ENCODE measurements around the gene SLC2A11.
A peak's percentile ranks its signal among the peaks of the same experiment; 100 is the strongest.

The SLC2A11 gene

GRCh38 chr22:23894710-23895598, 37.3 kb downstream of the SLC2A11 start:
- H2BK120ac ChIP-seq (ENCODE audit: low read depth, low read length) = peak overlapping the region; percentile 66
- peak overlapping the region; percentile 98 for H3K18ac ChIP-seq (ENCODE audit: low read depth in 1 of 2, low read length in 2 of 2)

GRCh38 chr22:23895599-23896144, 38.0 kb downstream of the SLC2A11 start:
- peak overlapping the region; percentile 27 to 64 for H3K4ac ChIP-seq (ENCODE audit: low read depth in 1 of 2, low read length in 2 of 2)
- no peak overlapping the region for H3K14ac ChIP-seq (ENCODE audit: low read length in 2 of 2)
- H3K4me1 ChIP-seq (ENCODE audit: control insufficient read depth, insufficient read depth, low read depth, low read length) = peaks cover 28% of the 10 kb centered on the region
- DNase-seq = no peak
- H3K18ac ChIP-seq (ENCODE audit: low read depth in 1 of 2, low read length in 2 of 2) = peak overlapping the region; percentile 48 to 98
- H2AK5ac ChIP-seq (ENCODE audit: low read length, severe bottlenecking) = peak overlapping the region; percentile 75
- no peak overlapping the region for H2BK120ac ChIP-seq (ENCODE audit: low read depth, low read length)
- H4K91ac ChIP-seq (ENCODE audit: low read length) = no peak overlapping the region
- peak overlapping the region; percentile 87 to 88 for H3K4me3 ChIP-seq (ENCODE audit: insufficient read depth in 1 of 2, low read depth in 1 of 2, low read length in 2 of 2)
- no peaks in the 10 kb centered on the region for H3K9me3 ChIP-seq (ENCODE audit: control insufficient read depth, low read length)
- peak overlapping the region; percentile 82 for H3K4me2 ChIP-seq (ENCODE audit: low read length, poor library complexity, severe bottlenecking)
- no peak overlapping the region for H3K23ac ChIP-seq (ENCODE audit: low read length in 2 of 2)
- H3K79me1 ChIP-seq (replicated peaks; ENCODE audit: low read length, poor library complexity, severe bottlenecking) = peaks cover 16% of the 10 kb centered on the region
- H3K27ac ChIP-seq (ENCODE audit: low read length, poor library complexity, severe bottlenecking) = peak overlapping the region; percentile 93
- 94% methylated on average over 16 of the region's 16 CpGs for WGBS
- peak overlapping the region; percentile 20 for H2BK15ac ChIP-seq (ENCODE audit: low read depth, poor library complexity, severe bottlenecking)
- H3K36me3 ChIP-seq (ENCODE audit: control insufficient read depth in 1 of 2, insufficient read depth in 2 of 2, low read depth in 1 of 2, low read length in 2 of 2) = peaks cover 24 to 31% of the 10 kb centered on the region in 2 experiments
- no peak overlapping the region for H2AFZ ChIP-seq (ENCODE audit: low read depth, low read length)
- H4K8ac ChIP-seq (ENCODE audit: low read length) = no peak overlapping the region
- no peaks in the 10 kb centered on the region for H3K27me3 ChIP-seq (ENCODE audit: control insufficient read depth in 1 of 2, insufficient read depth in 1 of 2, low read length in 2 of 2)
- H2BK12ac ChIP-seq (ENCODE audit: low read length in 2 of 2) = no peak overlapping the region
- H3K9ac ChIP-seq (ENCODE audit: low read length) = peak overlapping the region; percentile 94
- no peak overlapping the region for H2BK5ac ChIP-seq (ENCODE audit: low read depth, low read length, poor library complexity, severe bottlenecking)

More at GRCh38 chr22:23894710-23895598, 37.3 kb downstream of the SLC2A11 start:
- peaks cover 24 to 35% of the 10 kb centered on the region in 2 experiments for H3K36me3 ChIP-seq (ENCODE audit: control insufficient read depth in 1 of 2, insufficient read depth in 2 of 2, low read depth in 1 of 2, low read length in 2 of 2)
- peak overlapping the region; percentile 94 for H3K9ac ChIP-seq (ENCODE audit: low read length)
- peak overlapping the region; percentile 95 for H4K8ac ChIP-seq (ENCODE audit: low read length)
- peak overlapping the region in 1 of 2 experiments; percentile 86 for H3K23ac ChIP-seq (ENCODE audit: low read length in 2 of 2)
- H3K79me1 ChIP-seq (replicated peaks; ENCODE audit: low read length, poor library complexity, severe bottlenecking) = peaks cover 16% of the 10 kb centered on the region
- H2AFZ ChIP-seq (ENCODE audit: low read depth, low read length) = peak overlapping the region; percentile 78
- peak; percentile 78 for DNase-seq
- no peaks in the 10 kb centered on the region for H3K9me3 ChIP-seq (ENCODE audit: control insufficient read depth, low read length)
- H3K4me3 ChIP-seq (ENCODE audit: insufficient read depth in 1 of 2, low read depth in 1 of 2, low read length in 2 of 2) = peak overlapping the region; percentile 87 to 88
- H4K91ac ChIP-seq (ENCODE audit: low read length) = peak overlapping the region; percentile 43
- peak overlapping the region; percentile 27 to 94 for H3K4ac ChIP-seq (ENCODE audit: low read depth in 1 of 2, low read length in 2 of 2)
- peak overlapping the region; percentile 36 for H2AK5ac ChIP-seq (ENCODE audit: low read length, severe bottlenecking)
- peak overlapping the region; percentile 66 for H2BK5ac ChIP-seq (ENCODE audit: low read depth, low read length, poor library complexity, severe bottlenecking)
- H2BK12ac ChIP-seq (ENCODE audit: low read length in 2 of 2) = peak overlapping the region in 1 of 2 experiments; percentile 40
- 2% methylated on average over 55 of the region's 79 CpGs for WGBS
- H3K27ac ChIP-seq (ENCODE audit: low read length, poor library complexity, severe bottlenecking) = peak overlapping the region; percentile 93
- H2BK15ac ChIP-seq (ENCODE audit: low read depth, poor library complexity, severe bottlenecking) = peak overlapping the region; percentile 20
- H3K4me2 ChIP-seq (ENCODE audit: low read length, poor library complexity, severe bottlenecking) = peak overlapping the region; percentile 82
- H3K4me1 ChIP-seq (ENCODE audit: control insufficient read depth, insufficient read depth, low read depth, low read length) = peaks cover 28% of the 10 kb centered on the region
- H3K27me3 ChIP-seq (ENCODE audit: control insufficient read depth in 1 of 2, insufficient read depth in 1 of 2, low read length in 2 of 2) = no peaks in the 10 kb centered on the region
- peak overlapping the region; percentile 29 to 98 for H3K14ac ChIP-seq (ENCODE audit: low read length in 2 of 2)

- Histone ChIP-seq H2BK120ac (ENCODE audit: low read depth, low read length) (no peak overlapping the region), H2AK5ac (ENCODE audit: low read length, severe bottlenecking) (no peak overlapping the region), H3K14ac (ENCODE audit: low read length in 2 of 2) (peak overlapping the region in 1 of 2 experiments; percentile 49), H3K9me3 (ENCODE audit: control insufficient read depth, low read length) (no peaks in the 10 kb centered on the region), H3K36me3 (ENCODE audit: control insufficient read depth in 1 of 2, insufficient read depth in 2 of 2, low read depth in 1 of 2, low read length in 2 of 2) (peaks cover 24 to 28% of the 10 kb centered on the region in 2 experiments), H3K27ac (ENCODE audit: low read length, poor library complexity, severe bottlenecking) (no peak overlapping the region), H3K27me3 (ENCODE audit: control insufficient read depth in 1 of 2, insufficient read depth in 1 of 2, low read length in 2 of 2) (no peaks in the 10 kb centered on the region), H4K8ac (ENCODE audit: low read length) (no peak overlapping the region), H3K79me1 (replicated peaks; ENCODE audit: low read length, poor library complexity, severe bottlenecking) (peaks cover 16% of the 10 kb centered on the region), H3K18ac (ENCODE audit: low read depth in 1 of 2, low read length in 2 of 2) (peak overlapping the region in 1 of 2 experiments; percentile 37), H2AFZ (ENCODE audit: low read depth, low read length) (no peak overlapping the region), H2BK15ac (ENCODE audit: low read depth, poor library complexity, severe bottlenecking) (no peak overlapping the region), H3K4me2 (ENCODE audit: low read length, poor library complexity, severe bottlenecking) (peak overlapping the region; percentile 82), H4K91ac (ENCODE audit: low read length) (no peak overlapping the region), H3K9ac (ENCODE audit: low read length) (peak overlapping the region; percentile 94), H3K4me1 (ENCODE audit: control insufficient read depth, insufficient read depth, low read depth, low read length) (peaks cover 28% of the 10 kb centered on the region), H2BK12ac (ENCODE audit: low read length in 2 of 2) (no peak overlapping the region), H2BK5ac (ENCODE audit: low read depth, low read length, poor library complexity, severe bottlenecking) (no peak overlapping the region), H3K4ac (ENCODE audit: low read depth in 1 of 2, low read length in 2 of 2) (no peak overlapping the region), H3K4me3 (ENCODE audit: insufficient read depth in 1 of 2, low read depth in 1 of 2, low read length in 2 of 2) (peak overlapping the region in 1 of 2 experiments; percentile 87), H3K23ac (ENCODE audit: low read length in 2 of 2) (no peak overlapping the region)
- no peak for DNase-seq
- 100% methylated on average over 5 of the region's 5 CpGs for WGBS
Observed at GRCh38 chr22:23896166-23896522, 38.5 kb downstream of the SLC2A11 start.

Measured in mesenchymal stem cell (in vitro differentiated cells and primary cell).